ENCODE measurements around the gene ERC2.
"Not testable (repeated sequence)": the region's sequence is repeated elsewhere in the genome, so short reads cannot be mapped to it uniquely, and the experiment has no call there.

Gene ERC2

DNA sequence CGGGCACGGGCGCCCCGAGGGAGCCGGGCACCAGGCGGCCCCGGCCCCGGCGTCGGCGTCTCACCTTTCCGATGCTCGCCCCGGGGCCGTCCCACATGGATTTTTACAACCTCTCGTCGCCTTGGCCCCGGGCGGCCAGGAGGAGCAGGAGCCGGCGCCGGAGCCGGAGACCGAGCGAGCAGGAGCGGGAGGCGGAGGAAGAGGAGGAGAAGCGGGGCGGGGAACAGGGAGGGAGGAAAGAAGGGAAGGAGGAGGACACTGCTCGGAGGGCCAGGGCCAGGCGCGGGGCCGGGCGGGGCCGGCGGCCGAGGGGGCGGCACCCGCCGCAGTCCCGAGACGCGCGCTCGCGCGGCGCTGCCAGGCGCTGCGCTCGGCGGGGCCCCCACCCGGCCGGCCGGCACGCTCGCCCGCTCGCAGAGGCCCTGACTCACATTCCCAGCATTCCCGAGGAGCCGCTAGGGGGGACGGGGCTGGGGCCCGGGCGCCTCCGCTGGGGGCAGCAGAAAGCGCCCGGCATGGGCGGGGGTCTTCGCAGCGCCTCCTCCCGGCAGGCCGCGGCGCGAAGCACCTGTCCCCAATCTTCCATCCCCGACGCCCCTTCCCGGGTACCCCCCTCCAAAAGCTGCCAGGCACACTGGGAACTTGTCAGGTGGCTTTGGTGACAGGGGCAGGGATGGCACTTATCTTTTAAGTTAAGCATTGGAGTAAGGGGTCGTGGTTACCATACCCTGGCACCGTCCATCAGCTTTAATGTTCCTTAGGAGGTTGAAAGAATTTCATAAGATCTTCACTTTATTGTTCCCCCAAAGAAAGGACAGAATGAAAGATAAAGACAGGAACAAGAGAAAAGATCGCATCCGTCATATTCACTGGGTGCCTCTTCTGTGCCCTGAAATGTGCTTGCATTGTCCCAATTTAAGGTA is at the start of gene ERC2:
TSS of gene ERC2 (minus strand) at position 284 of the 923 bp plus-strand sequence.
- DNase-seq, result peak in 1 of 2 experiments; percentile 4

- no peak for DNase-seq
Measured at GRCh38 chr3:56502738-56503137, 34.5 kb upstream of the ERC2 start.

DNA sequence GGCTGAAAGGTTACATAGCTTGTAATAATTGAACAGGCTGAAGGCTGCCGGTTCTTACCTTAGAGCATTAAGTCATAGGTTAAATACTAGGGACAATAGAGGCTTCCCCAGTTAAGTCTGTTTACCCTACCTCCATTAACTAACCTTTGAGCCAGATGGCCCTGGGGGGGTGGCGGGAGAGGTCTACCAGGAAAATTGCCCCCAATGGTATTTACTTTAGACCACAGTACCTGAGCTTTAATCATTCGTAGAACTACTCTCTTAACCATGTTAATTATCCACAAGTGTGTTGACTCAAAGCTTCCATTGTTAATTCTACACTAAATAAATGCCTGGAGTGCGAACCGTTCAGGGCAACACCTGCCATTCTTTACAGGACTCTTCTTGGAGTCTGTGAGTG is 28.1 kb upstream of the ERC2 start:
- not testable (repeated sequence) for DNase-seq

- peak; percentile 68 to 72 for DNase-seq
Measured at GRCh38 chr3:56494679-56495322, 26.5 kb upstream of the ERC2 start.

GRCh38 chr3:56491566-56491965 is 23.3 kb upstream of the ERC2 start:
- no peak for DNase-seq

- DNase-seq, result no peak
Measured at GRCh38 chr3:56488812-56489600, 20.7 kb upstream of the ERC2 start.

- DNase-seq, result no peak
Measured at GRCh38 chr3:56484525-56485032, 16.3 kb upstream of the ERC2 start.

DNA sequence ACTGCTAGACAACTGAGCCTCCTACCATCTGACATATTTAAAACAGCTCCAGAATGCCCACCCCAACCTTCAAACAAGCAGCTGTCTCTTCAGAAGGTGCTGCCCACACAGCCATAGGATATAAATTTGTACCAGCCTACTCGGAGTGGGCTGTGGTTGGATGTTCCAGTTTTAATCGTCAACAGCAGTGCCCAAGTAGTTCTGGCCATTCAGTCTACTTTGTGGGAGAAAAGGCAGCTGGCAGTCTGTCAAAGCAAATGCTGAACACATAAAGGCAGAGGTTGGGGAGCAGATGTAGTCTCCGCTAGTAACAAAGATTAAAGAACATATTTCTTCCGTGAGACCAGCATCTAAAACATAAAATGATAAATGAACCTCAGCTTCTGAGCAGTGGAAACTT is 15.9 kb upstream of the ERC2 start:
- no peak for DNase-seq

DNA sequence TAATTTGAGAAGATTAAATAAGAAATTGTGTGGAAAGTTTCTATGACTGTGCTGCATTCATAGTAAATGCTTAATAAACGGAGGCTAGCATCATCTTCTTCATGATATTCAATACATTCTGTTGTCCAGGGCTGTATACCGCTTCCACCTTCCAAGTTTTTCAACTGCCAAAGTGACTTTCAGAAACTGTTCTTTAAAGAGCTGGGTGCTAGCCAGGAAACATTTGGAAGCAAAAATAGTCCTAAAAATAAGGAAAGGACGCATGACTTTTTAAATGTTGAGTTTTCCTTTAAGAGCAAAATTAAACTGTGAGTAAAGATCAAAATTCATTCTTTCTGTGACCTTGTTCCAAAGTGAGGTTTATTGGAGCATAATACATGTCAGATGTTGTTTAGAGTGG is 9.4 kb upstream of the ERC2 start:
- no peak for DNase-seq

- DNase-seq, result no peak
Measured at GRCh38 chr3:56476771-56477170, 8.5 kb upstream of the ERC2 start.

GRCh38 chr3:56471771-56472170 is 3.5 kb upstream of the ERC2 start:
- no peak for DNase-seq

- no peak for DNase-seq
Measured at GRCh38 chr3:56469141-56469540, 874 bp upstream of the ERC2 start.

- no peak for DNase-seq
Measured at GRCh38 chr3:56467801-56468183, 475 bp downstream of the ERC2 start.

- DNase-seq, result peak; percentile 32 to 51
Measured at GRCh38 chr3:56467108-56467507, 1.2 kb downstream of the ERC2 start.

DNA sequence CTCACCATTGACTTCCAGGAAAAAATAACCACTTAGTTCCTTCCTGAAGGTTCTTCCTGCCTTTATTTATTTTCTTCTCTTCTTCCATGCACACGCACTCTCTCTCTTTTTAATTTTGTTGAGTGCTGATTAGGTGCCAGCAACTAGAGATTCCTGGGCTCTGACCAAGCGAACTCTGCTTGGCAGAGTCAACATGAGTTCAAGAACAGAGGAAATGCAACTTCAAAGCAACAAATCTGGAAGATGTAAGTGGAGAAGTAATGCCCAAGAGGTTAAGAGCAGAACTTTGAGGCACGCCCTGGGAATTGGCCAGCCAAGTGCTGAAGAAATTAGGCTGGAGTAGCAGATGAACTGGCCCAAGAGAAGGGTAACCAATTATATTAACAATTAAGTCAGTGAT is 8.5 kb downstream of the ERC2 start:
- no peak for DNase-seq

GRCh38 chr3:56459104-56459496 is 9.2 kb downstream of the ERC2 start:
- no peak for DNase-seq

DNA sequence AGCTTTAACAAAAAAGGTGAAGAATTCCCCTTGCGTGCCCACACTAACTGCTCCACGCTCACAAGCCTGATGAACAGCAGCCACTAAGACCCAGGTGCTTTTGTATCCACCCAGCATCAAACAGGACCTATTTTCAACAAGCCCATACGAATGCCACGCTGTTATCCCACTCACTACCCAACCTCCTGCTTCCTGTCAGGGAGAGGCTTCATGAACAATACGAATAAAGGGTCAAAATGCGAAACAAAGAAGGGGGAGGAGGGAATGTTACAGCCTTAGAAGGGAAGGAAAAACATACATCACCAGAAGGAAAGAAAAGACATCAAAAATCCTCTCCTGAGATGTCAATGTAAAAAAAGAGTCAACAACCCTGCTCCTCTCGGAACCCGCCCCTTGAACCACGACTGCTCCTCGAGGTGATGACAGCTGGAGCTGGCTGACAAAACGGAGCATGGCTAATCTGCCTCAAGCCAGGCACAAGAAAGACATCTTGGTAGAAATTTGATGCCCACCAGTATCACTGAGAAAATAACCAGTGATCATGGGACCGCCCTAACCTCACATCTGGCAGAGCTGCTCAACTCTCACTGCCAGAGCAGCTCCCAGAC is 9.7 kb downstream of the ERC2 start:
- DNase-seq, result no peak

GRCh38 chr3:56456117-56456516 is 12.2 kb downstream of the ERC2 start:
- DNase-seq, result no peak

GRCh38 chr3:56453011-56453410 is 15.3 kb downstream of the ERC2 start:
- DNase-seq, result no peak

DNA sequence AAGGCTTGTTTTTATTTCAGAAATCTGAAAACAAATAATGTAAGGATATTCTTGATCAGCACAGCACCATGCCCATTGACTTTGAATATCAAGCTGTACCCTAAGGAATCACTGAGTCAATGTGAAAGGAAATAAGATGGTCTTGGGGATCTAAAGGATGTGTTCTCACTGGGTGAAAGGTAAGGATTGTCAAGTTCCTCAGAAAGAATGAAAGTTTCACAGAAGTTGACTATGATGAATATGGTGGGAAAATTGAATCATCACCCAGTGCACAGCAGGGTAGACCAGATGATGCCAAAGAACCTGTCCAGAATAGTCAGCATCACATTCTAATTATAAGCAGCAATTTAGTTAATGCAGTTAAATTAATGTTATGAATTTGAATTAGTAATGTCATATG is 16.2 kb downstream of the ERC2 start:
- no peak for DNase-seq

DNA sequence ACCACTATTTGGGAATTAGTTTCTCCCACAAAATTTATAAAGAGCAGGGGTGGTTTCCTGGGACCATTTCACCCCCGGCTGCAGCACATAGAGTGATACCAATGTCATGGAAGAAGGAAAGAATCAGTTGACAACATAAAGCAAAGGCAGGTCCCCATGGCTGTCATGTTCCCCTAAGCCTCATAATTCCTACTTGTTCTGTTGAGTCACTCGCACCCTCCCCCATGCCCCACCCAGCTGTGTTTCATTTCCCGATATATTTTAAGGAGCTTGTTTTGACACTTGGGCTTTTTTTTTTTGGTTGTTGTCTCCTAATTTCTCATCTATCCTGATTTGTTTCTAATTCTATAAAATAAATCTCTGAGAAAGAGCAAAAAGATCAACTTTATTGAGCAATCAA is 24.9 kb downstream of the ERC2 start:
- no peak for DNase-seq

GRCh38 chr3:56428667-56429066 is 39.6 kb downstream of the ERC2 start:
- no peak for DNase-seq

DNA sequence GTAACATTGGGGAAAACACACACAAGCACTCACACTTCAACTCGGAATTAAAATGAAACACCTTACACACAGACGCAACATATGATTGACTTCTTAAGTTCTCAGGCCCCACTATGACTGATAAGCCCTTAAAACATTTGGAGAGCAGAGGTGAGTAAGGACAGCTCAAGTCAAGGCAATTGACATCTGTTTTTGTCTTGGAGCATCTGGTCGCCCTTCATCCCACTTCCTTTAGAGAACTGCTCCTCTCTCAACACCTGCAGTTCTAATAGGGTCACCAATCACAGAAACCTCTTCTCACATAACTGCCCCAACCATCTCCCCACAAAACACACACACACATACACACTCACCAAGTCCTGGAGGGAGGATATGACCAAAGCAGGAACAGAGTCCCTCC is 43.4 kb downstream of the ERC2 start:
- no peak for DNase-seq
